Psoas muscle (tissue), 8 donors: Measurements from ENCODE around the gene LGALS7B. TPM values are rescaled to one million over a fixed set of nuclear protein-coding genes. Genes with fewer than 3 reads are reported as not detected.

Experiments used
- ATAC-seq, 4 donors: fragments of 200-7000 bp; cut with Tn5 transposase; one replicate each; pipeline ENCODE4 v1.9.1; 2020; ENCODE audit warnings: moderate library complexity in 3 of 4, mild to moderate bottlenecking in 2 of 4
- DNase-seq, 2 donors: peaks; one replicate each; pipeline ENCODE4 v3.0.0-alpha.2; 2020
- H3K27ac ChIP-seq: fragments of 200-600 bp; one replicate; pipeline ENCODE4 v1.8.0; 2022
- H3K27me3 ChIP-seq, 3 donors: fragments of 200-600 bp in 1 of 3; one replicate each; pipeline versions ENCODE4 v1.6.1 to v1.8.0; 2013 to 2022; ENCODE audit warnings: low read length in 2 of 3, mild to moderate bottlenecking in 2 of 3, moderate library complexity in 1 of 3; ENCODE audit not compliant: insufficient read depth in 3 of 3
- H3K36me3 ChIP-seq, 2 donors: fragments of 200-600 bp in 1 of 2; one replicate each; pipeline versions ENCODE4 v1.6.1 to v1.8.0; 2013 to 2022; ENCODE audit warnings: low read depth in 1 of 2, mild to moderate bottlenecking in 1 of 2, moderate library complexity in 1 of 2; ENCODE audit not compliant: insufficient read depth in 1 of 2
- H3K4me1 ChIP-seq: fragments of 200-600 bp; one replicate; pipeline ENCODE4 v1.8.0; 2022
- H3K4me3 ChIP-seq: fragments of 200-600 bp; one replicate; pipeline ENCODE4 v1.8.0; 2022; ENCODE audit warnings: mild to moderate bottlenecking
- H3K9me3 ChIP-seq: fragments of 200-600 bp; one replicate; pipeline ENCODE4 v1.8.0; 2022
- CTCF ChIP-seq: fragments of 200-600 bp; IDR thresholded peaks from one replicate; pipeline ENCODE4 v1.8.0; 2022; ENCODE audit warnings: antibody characterized with exemption
- WGBS, 3 donors: extraction: QIAGEN DNeasy Blood & Tissue Kit; methylation state at CpG; one replicate each; pipeline versions ENCODE4 v1.1.6 to v1.1.7; 2013; 5-methylcytosine and 5-hydroxymethylcytosine counted together
- intact Hi-C, 2 donors: fragments of 100-400 bp; cut with DNase I; formaldehyde crosslinking; loops; one replicate each; pipeline versions ENCODE4 v1.11.0 to v1.14.2; 2022
- polyA plus RNA-seq, 3 donors: library from polyadenylated mRNA; stranded (reverse); fragments of 200-250 nt; gene quantifications; one replicate each; pipeline ENCODE4 v1.2.3, GENCODE V29; 2013
- total RNA-seq, 4 donors: library from RNA; stranded (reverse); fragmentation: NEBNext Ultra II Directional in 2 of 4; extraction: Animal tissue kit (Norgen Biotek cat#: 25700) in 2 of 4; gene quantifications; one replicate each; pipeline versions ENCODE4 v1.2.1 to v1.2.4, GENCODE V29; 2021 to 2023
- donor health status: healthy with polysubstance abuse.
- donor health status: DM: no; HTN: no; CAD: no; lungs with moderate emphysema.
- donor health status: Bipolar disorder and iron deficiency.
- donor health status: healthy.
- donor health status: DM: yes; HTN: yes; CAD: no.
- donor health status: DM: no; HTN: no; CAD: no.
- donor health status: DM: no; HTN: no; CAD: no.
- donor health status: DM: yes; HTN: yes; CAD: no.

LGALS7B gene
- total and polyA plus RNA-seq, 7 donors, result 0.91 TPM; not detected in 6

- H3K9me3 ChIP-seq, result no peaks in the 10 kb centered on the region
- no peak overlapping the region for H3K4me3 ChIP-seq
- DNase-seq, result no peak
- TF ChIP-seq CTCF, result no peak
- intact Hi-C loops, result no loop called here
- ATAC-seq, result no peak
- H3K27ac ChIP-seq, result no peak overlapping the region
- peaks cover 0 to 8% (median 0%) of the 10 kb centered on the region in 3 donors for H3K27me3 ChIP-seq
- no peaks in the 10 kb centered on the region for H3K36me3 ChIP-seq
- no peaks in the 10 kb centered on the region for H3K4me1 ChIP-seq
- 87 to 93% (median 89%) methylated on average over 15 of the region's 15 CpGs for WGBS, 3 donors
These were observed 47.3 kb upstream of the LGALS7B start for GRCh38 chr19:38741670-38742069.

DNA sequence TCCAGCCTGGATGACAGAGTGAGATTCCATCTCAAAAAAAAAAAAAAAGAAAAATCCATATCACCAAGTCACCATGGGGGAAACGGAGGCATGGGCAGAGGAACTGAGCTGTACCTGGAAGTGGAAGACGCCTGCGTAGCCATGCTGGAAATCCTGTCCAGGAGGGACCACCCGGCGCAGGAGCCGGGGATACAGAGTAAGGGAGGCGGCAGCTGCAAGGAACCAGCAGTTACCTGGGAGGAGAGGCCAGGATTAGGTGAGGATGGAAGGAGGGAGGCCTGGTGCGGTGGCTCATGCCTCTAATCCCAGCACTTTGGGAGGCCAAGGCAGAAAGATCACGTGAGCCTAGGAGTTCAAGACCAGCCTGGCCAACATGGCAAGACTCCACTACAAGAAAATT, 46.7 kb upstream of the LGALS7B start:
- 92 to 95% (median 94%) methylated on average over 9 of the region's 9 CpGs for WGBS, 3 donors
- H3K27ac ChIP-seq, result no peak overlapping the region
- no peak for TF ChIP-seq CTCF
- peaks cover 0 to 5% (median 0%) of the 10 kb centered on the region in 3 donors for H3K27me3 ChIP-seq
- no peaks in the 10 kb centered on the region for H3K9me3 ChIP-seq
- ATAC-seq, result no peak
- H3K4me3 ChIP-seq, result no peak overlapping the region
- no peaks in the 10 kb centered on the region for H3K4me1 ChIP-seq
- DNase-seq, result no peak
- intact Hi-C loops, result no loop called here
- H3K36me3 ChIP-seq, result no peaks in the 10 kb centered on the region

DNA sequence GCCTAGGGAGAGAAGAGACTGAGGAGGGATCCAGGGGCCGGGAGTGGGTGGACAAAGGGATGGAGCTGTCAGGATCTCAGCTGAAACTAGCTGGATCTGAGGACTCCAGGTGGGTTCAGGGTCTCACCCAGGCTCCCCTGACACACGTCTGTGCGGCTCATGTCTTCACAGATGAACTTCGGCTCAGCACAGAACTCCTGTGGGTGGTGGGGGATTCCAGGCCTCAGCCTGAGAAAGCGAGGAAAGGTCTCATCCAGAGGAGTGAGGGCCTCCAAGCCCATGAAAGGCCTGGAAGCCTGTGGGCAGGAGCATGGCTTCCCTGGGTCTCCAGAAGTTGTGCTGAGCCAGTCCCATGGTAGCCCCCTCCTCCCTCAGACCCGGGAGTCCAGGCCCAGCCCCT, 46.1 kb upstream of the LGALS7B start:
- no peaks in the 10 kb centered on the region for H3K36me3 ChIP-seq
- H3K9me3 ChIP-seq, result no peaks in the 10 kb centered on the region
- H3K4me1 ChIP-seq, result no peaks in the 10 kb centered on the region
- H3K4me3 ChIP-seq, result no peak overlapping the region
- ATAC-seq (no peak), DNase-seq (no peak)
- intact Hi-C loops, result no loop called here
- 87 to 98% (median 91%) methylated on average over 6 of the region's 6 CpGs for WGBS, 3 donors
- H3K27me3 ChIP-seq, result no peaks in the 10 kb centered on the region
- H3K27ac ChIP-seq, result no peak overlapping the region
- no peak for TF ChIP-seq CTCF

GRCh38 chr19:38743394-38744297, 45.4 kb upstream of the LGALS7B start:
- 64 to 76% (median 67%) methylated on average over 18 to 20 of the region's 20 CpGs for WGBS, 3 donors
- intact Hi-C loops, result no loop called here
- no peaks in the 10 kb centered on the region for H3K27me3 ChIP-seq
- H3K4me1 ChIP-seq, result no peaks in the 10 kb centered on the region
- H3K9me3 ChIP-seq, result no peaks in the 10 kb centered on the region
- TF ChIP-seq CTCF, result no peak
- no peak for ATAC-seq
- no peak overlapping the region for H3K27ac ChIP-seq
- no peak overlapping the region for H3K4me3 ChIP-seq
- no peak for DNase-seq
- H3K36me3 ChIP-seq, result no peaks in the 10 kb centered on the region

DNA sequence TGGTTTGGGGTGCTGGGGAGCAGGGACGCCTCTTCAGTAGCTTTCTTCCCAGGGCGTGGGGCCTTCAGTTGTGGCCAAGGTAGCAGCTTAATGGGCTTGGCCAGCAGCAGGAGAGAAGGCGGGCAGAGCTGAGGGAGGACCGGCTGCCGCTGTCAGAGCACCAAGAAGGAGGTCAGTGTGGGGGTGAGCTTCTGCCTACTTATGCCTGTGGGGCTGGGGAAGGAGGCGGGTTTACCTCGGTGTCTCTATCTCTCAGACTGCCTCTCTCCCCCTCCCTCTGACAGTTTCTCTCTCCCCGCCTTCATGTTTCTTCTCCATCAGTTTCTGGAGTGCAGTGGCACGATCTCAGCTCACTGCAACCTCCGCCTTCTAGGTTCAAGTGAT, 44.7 kb upstream of the LGALS7B start, which contains the start of gene CAPN12:
CAPN12 (minus strand) TSS at position 177 of the 384 bp plus-strand sequence. CDS start 309 bp downstream, outside the sequence.
- TF ChIP-seq CTCF, result no peak
- ATAC-seq (no peak), DNase-seq (no peak)
- no peaks in the 10 kb centered on the region for H3K4me1 ChIP-seq
- no peak within 1 kb of the TSS for H3K4me3 ChIP-seq
- no peaks in the 10 kb centered on the region for H3K36me3 ChIP-seq
- 89 to 93% (median 91%) methylated on average over 9 to 10 of the region's 10 CpGs for WGBS, 3 donors
- no peaks in the 10 kb centered on the region for H3K9me3 ChIP-seq
- no peaks in the 10 kb centered on the region for H3K27me3 ChIP-seq
- intact Hi-C loops, result no loop called here
- H3K27ac ChIP-seq, result no peak within 1 kb of the TSS
